Tibial nerve (tissue), 4 donors: Measurements from ENCODE around the gene FAS.

Source experiments
- EP300 ChIP-seq, 2 donors: sonication (generic); formaldehyde crosslinking; IDR thresholded peaks; one replicate each; pipeline ENCODE4 v1.6.1; 2017; ENCODE audit warnings: antibody characterized with exemption in 2 of 2, mild to moderate bottlenecking in 1 of 2
- POLR2A ChIP-seq, 2 donors: fragments of 450-650 bp; IDR thresholded peaks; one replicate each; pipeline ENCODE4 v1.6.1; 2017; ENCODE audit warnings: antibody characterized with exemption in 2 of 2, mild to moderate bottlenecking in 2 of 2, moderate library complexity in 2 of 2
- TF ChIP-seq, protein P1 (sequence below), 5 experiments: fragments of 200-600 bp in 3 of 5; fragments of 450-650 bp in 2 of 5; sonication (generic) in 3 of 5; IDR thresholded peaks; one replicate each; pipeline ENCODE4 v1.5.1; 2016 to 2019; ENCODE audit warnings: antibody characterized with exemption in 5 of 5, mild to moderate bottlenecking in 3 of 5, moderate library complexity in 2 of 5

DNA sequence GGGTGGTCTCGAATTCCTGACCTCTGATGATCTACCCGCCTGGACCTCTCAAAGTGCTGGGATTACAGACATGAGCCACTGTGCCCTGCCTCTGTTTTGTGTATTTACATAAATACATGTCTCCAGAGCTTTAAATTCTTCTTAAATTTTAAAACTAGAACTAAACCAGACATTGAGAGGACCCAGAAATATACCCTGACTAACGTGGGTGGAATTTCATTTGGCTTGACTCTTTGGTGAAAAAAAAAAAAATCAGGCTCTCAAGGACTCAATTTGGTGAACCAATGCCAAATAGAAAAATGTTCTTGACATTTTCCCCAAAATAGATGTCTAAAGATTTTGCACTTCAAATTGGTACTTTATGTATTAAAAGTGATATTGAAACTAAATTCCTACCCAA is 16.6 kb upstream of the FAS start:
- no peak for TF ChIP-seq POLR2A (IDR thresholded peaks at IDR 0.05)
- TF ChIP-seq EP300 (IDR thresholded peaks at IDR 0.05), result no peak
- TF ChIP-seq, protein P1, sequence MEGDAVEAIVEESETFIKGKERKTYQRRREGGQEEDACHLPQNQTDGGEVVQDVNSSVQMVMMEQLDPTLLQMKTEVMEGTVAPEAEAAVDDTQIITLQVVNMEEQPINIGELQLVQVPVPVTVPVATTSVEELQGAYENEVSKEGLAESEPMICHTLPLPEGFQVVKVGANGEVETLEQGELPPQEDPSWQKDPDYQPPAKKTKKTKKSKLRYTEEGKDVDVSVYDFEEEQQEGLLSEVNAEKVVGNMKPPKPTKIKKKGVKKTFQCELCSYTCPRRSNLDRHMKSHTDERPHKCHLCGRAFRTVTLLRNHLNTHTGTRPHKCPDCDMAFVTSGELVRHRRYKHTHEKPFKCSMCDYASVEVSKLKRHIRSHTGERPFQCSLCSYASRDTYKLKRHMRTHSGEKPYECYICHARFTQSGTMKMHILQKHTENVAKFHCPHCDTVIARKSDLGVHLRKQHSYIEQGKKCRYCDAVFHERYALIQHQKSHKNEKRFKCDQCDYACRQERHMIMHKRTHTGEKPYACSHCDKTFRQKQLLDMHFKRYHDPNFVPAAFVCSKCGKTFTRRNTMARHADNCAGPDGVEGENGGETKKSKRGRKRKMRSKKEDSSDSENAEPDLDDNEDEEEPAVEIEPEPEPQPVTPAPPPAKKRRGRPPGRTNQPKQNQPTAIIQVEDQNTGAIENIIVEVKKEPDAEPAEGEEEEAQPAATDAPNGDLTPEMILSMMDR (IDR thresholded peaks at IDR 0.05), result no peak
